OCI-LY7 (cell line): ENCODE measurements around the gene LCN9. TPM values are rescaled to one million over a fixed set of nuclear protein-coding genes. Genes with fewer than 3 reads are reported as not detected.

Experiments
- BruUV-seq: library from RNA; stranded (reverse); fragments of 400-500 nt; replicated peaks from 2 replicates; lab custom pipeline; 2021; lab: Mats Ljungman, UMichigan
- CTCF ChIA-PET: fragments of 300-600 bp; sonication (Branson Sonifier 250); formaldehyde crosslinking; loops from one replicate; lab custom pipeline; 2022; ENCODE audit warnings: antibody characterized with exemption; ENCODE audit not compliant: unreplicated experiment; lab: Charles Lee
- POLR2A ChIA-PET: fragments of 300-600 bp; sonication (Branson Sonifier 250); formaldehyde crosslinking; loops from one replicate; lab custom pipeline; 2022; ENCODE audit warnings: antibody characterized with exemption; lab: Charles Lee
- DNase-seq: peaks from one replicate; pipeline ENCODE4 v3.0.0-alpha.2; 2015; ENCODE audit warnings: low spot score
- H2AFZ ChIP-seq: fragments of 200-600 bp; sonication (generic), shearing (Covaris generic); 2 replicates; pipeline ENCODE4 v1.6.1; 2014; ENCODE audit warnings: mild to moderate bottlenecking, antibody characterized with exemption, low read length, moderate library complexity
- H3K27ac ChIP-seq: fragments of 200-600 bp; sonication (generic); 2 replicates; pipeline ENCODE4 v1.5.1; 2014; ENCODE audit warnings: mixed run types, low read depth, mild to moderate bottlenecking, moderate library complexity, low read length, inconsistent platforms; ENCODE audit not compliant: poor library complexity, severe bottlenecking
- H3K36me3 ChIP-seq: fragments of 200-600 bp; sonication (generic); 2 replicates; pipeline ENCODE4 v1.6.1; 2014; ENCODE audit warnings: mild to moderate bottlenecking, antibody characterized with exemption, low read length, moderate library complexity, mixed read lengths; ENCODE audit not compliant: insufficient read depth
- H3K4me1 ChIP-seq: fragments of 200-600 bp; sonication (generic); 2 replicates; pipeline ENCODE4 v1.5.1; 2014; ENCODE audit warnings: mild to moderate bottlenecking, low read length; ENCODE audit not compliant: insufficient read depth, poor library complexity, severe bottlenecking
- H3K4me2 ChIP-seq: fragments of 200-600 bp; sonication (generic); 2 replicates; pipeline ENCODE4 v1.6.1; 2014; ENCODE audit warnings: mild to moderate bottlenecking, low read length
- H3K4me3 ChIP-seq: fragments of 200-600 bp; sonication (generic); 2 replicates; pipeline ENCODE4 v1.5.1; 2014; ENCODE audit warnings: mild to moderate bottlenecking, low read depth, low read length; ENCODE audit not compliant: poor library complexity, severe bottlenecking
- H3K79me2 ChIP-seq: fragments of 200-600 bp; sonication (generic); 2 replicates; pipeline ENCODE4 v1.6.1; 2016; ENCODE audit warnings: low read depth, mild to moderate bottlenecking, low read length, moderate library complexity, mixed read lengths; ENCODE audit not compliant: insufficient read depth
- H3K9me2 ChIP-seq: fragments of 200-600 bp; sonication (generic); 2 replicates; pipeline ENCODE4 v1.6.1; 2016; ENCODE audit warnings: mild to moderate bottlenecking, low read length, mixed read lengths; ENCODE audit not compliant: insufficient read depth
- H3K9me3 ChIP-seq: fragments of 200-600 bp; sonication (generic); 2 replicates; pipeline ENCODE4 v1.6.1; 2014; ENCODE audit warnings: mild to moderate bottlenecking, mixed run types, low read length, mixed read lengths
- H4K20me1 ChIP-seq: fragments of 200-600 bp; sonication (generic); 2 replicates; pipeline ENCODE4 v1.6.1; 2014; ENCODE audit warnings: mild to moderate bottlenecking, antibody characterized with exemption, low read length, moderate library complexity, mixed read lengths; ENCODE audit not compliant: insufficient read depth
- EZH2phosphoT487 ChIP-seq: fragments of 200-600 bp; sonication (generic); IDR thresholded peaks from 2 replicates; pipeline ENCODE4 v1.6.1; 2018; ENCODE audit warnings: low read depth, borderline replicate concordance, mild to moderate bottlenecking, mixed run types, antibody characterized with exemption, low read length, moderate library complexity, mixed read lengths
- intact Hi-C: fragments of 100-400 bp; cut with micrococcal nuclease; formaldehyde crosslinking; loops from one replicate; pipeline ENCODE4 v1.10.0; 2022; ENCODE audit not compliant: unreplicated experiment
- total RNA-seq, 2 experiments: library from RNA; depleted of rRNA in 1 of 2; stranded (reverse); fragments of >200 nt in 1 of 2; shearing (Covaris generic) in 1 of 2; gene quantifications; 2 replicates each; pipeline ENCODE4 v1.2.3, GENCODE V29; 2014 to 2022
- TF ChIP-seq, protein P1 (sequence below): fragments of 200-600 bp; sonication (generic); conservative IDR thresholded peaks from 2 replicates; pipeline ENCODE4 v1.5.1; 2014; ENCODE audit warnings: mild to moderate bottlenecking, antibody characterized with exemption, low read length, moderate library complexity, mixed read lengths

Gene LCN9
- total RNA-seq, 2 experiments from 2014 or later, result not detected

- CTCF ChIA-PET, result no interaction called here
- Histone ChIP-seq H3K27ac (no peak overlapping the region), H3K4me3 (no peak overlapping the region), H3K4me1 (no peaks in the 10 kb centered on the region), H4K20me1 (no peaks in the 10 kb centered on the region), H2AFZ (no peak overlapping the region), H3K79me2 (no peaks in the 10 kb centered on the region), H3K9me3 (peaks cover 44% of the 10 kb centered on the region), H3K4me2 (no peak overlapping the region), H3K36me3 (no peaks in the 10 kb centered on the region), H3K9me2 (no peaks in the 10 kb centered on the region)
- POLR2A ChIA-PET, result interaction anchor here (0.7 kb wide), 1 partner anchor 38 kb away, joined by 3 read pairs; no protein-coding TSS in a partner anchor
- intact Hi-C loops, result no loop called here
- no peak for TF ChIP-seq EZH2phosphoT487
- TF ChIP-seq, protein P1, sequence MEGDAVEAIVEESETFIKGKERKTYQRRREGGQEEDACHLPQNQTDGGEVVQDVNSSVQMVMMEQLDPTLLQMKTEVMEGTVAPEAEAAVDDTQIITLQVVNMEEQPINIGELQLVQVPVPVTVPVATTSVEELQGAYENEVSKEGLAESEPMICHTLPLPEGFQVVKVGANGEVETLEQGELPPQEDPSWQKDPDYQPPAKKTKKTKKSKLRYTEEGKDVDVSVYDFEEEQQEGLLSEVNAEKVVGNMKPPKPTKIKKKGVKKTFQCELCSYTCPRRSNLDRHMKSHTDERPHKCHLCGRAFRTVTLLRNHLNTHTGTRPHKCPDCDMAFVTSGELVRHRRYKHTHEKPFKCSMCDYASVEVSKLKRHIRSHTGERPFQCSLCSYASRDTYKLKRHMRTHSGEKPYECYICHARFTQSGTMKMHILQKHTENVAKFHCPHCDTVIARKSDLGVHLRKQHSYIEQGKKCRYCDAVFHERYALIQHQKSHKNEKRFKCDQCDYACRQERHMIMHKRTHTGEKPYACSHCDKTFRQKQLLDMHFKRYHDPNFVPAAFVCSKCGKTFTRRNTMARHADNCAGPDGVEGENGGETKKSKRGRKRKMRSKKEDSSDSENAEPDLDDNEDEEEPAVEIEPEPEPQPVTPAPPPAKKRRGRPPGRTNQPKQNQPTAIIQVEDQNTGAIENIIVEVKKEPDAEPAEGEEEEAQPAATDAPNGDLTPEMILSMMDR, result no peak
- BruUV-seq, result no TSS peak
- DNase-seq, result peak; percentile 16
Observed at GRCh38 chr9:135647884-135648283, 15.2 kb upstream of the LCN9 start.

GRCh38 chr9:135648494-135649410 lies 14.4 kb upstream of the LCN9 start:
- Histone ChIP-seq H3K9me3 (peaks cover 44% of the 10 kb centered on the region), H3K27ac (no peak overlapping the region), H3K4me1 (no peaks in the 10 kb centered on the region), H3K4me3 (no peak overlapping the region), H4K20me1 (no peaks in the 10 kb centered on the region), H3K36me3 (no peaks in the 10 kb centered on the region), H3K9me2 (no peaks in the 10 kb centered on the region), H2AFZ (no peak overlapping the region), H3K79me2 (no peaks in the 10 kb centered on the region), H3K4me2 (no peak overlapping the region)
- TF ChIP-seq EZH2phosphoT487, result no peak
- TF ChIP-seq, protein P1, result no peak
- DNase-seq, result no peak
- intact Hi-C loops, result no loop called here
- no TSS peak for BruUV-seq
- POLR2A ChIA-PET, result interaction anchor here (0.6 to 0.7 kb wide), 2 partner anchors 37 to 333 kb away, joined by 3 read pairs; no protein-coding TSS in a partner anchor
- CTCF ChIA-PET, result no interaction called here

DNA sequence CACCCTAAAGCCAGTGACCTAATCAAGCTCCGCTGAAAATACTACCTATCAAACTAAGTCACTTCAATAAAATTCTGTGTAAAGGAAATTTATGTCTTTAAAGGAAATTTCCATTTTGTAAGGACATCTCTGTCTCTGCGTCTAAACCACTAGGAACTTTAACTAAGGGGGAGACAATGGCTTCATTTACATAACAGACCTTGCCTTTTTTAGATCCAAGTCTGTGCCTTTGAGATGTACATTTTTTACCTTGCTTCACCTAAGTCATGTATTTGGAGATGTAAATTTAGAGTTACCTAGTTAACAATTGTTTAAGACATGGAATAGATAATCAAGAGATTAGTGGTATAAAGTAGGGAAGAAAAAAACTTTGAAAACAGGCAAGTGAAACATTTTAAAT lies 13.6 kb upstream of the LCN9 start:
- Histone ChIP-seq H3K9me2 (no peaks in the 10 kb centered on the region), H3K36me3 (no peaks in the 10 kb centered on the region), H2AFZ (no peak overlapping the region), H3K9me3 (peaks cover 44% of the 10 kb centered on the region), H3K4me2 (no peak overlapping the region), H3K4me3 (no peak overlapping the region), H3K79me2 (no peaks in the 10 kb centered on the region), H3K27ac (no peak overlapping the region), H4K20me1 (no peaks in the 10 kb centered on the region), H3K4me1 (no peaks in the 10 kb centered on the region)
- ChIA-PET CTCF (no interaction called here), POLR2A (no interaction called here)
- BruUV-seq, result no TSS peak
- intact Hi-C loops, result no loop called here
- TF ChIP-seq, protein P1, result no peak
- TF ChIP-seq EZH2phosphoT487, result no peak
- no peak for DNase-seq
